Choroid plexus epithelial cell (primary cell): Measurements from ENCODE around the gene BTBD3.

Source experiments
- DNase-seq: peaks from one replicate; pipeline ENCODE4 v3.0.0-alpha.2; 2010; ENCODE audit warnings: low read depth
- H3K4me3 ChIP-seq: 2 replicates; pipeline ENCODE4 v1.5.1; 2011; ENCODE audit warnings: low read depth, mild to moderate bottlenecking, control low read depth, low read length, moderate library complexity
- TF ChIP-seq, protein P1 (sequence below): conservative IDR thresholded peaks from 2 replicates; pipeline ENCODE4 v1.5.1; 2011; ENCODE audit warnings: low read depth, mild to moderate bottlenecking, control low read depth, inconsistent platforms, low read length, moderate library complexity

Gene BTBD3

DNA sequence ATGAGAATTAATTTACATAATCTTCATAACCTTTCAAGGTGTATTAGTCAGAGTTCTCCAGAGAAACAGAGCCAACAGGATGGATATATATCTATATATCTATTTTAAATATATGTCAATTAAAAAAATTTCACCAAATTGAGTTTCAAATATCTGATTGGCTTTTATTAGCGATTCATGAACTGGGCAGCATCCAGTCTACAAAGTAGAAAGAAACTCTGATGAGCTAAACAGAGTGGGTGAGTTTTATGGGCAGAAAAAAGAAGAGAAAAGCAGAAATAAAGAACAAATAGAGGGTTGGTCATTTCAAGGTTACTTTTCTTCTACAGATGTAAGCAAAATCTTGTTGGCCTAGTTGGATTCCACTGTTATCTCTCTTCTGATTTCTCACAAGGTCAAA is 29.0 kb upstream of the BTBD3 start:
- no peak for DNase-seq
- TF ChIP-seq, protein P1, sequence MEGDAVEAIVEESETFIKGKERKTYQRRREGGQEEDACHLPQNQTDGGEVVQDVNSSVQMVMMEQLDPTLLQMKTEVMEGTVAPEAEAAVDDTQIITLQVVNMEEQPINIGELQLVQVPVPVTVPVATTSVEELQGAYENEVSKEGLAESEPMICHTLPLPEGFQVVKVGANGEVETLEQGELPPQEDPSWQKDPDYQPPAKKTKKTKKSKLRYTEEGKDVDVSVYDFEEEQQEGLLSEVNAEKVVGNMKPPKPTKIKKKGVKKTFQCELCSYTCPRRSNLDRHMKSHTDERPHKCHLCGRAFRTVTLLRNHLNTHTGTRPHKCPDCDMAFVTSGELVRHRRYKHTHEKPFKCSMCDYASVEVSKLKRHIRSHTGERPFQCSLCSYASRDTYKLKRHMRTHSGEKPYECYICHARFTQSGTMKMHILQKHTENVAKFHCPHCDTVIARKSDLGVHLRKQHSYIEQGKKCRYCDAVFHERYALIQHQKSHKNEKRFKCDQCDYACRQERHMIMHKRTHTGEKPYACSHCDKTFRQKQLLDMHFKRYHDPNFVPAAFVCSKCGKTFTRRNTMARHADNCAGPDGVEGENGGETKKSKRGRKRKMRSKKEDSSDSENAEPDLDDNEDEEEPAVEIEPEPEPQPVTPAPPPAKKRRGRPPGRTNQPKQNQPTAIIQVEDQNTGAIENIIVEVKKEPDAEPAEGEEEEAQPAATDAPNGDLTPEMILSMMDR = no peak

DNA sequence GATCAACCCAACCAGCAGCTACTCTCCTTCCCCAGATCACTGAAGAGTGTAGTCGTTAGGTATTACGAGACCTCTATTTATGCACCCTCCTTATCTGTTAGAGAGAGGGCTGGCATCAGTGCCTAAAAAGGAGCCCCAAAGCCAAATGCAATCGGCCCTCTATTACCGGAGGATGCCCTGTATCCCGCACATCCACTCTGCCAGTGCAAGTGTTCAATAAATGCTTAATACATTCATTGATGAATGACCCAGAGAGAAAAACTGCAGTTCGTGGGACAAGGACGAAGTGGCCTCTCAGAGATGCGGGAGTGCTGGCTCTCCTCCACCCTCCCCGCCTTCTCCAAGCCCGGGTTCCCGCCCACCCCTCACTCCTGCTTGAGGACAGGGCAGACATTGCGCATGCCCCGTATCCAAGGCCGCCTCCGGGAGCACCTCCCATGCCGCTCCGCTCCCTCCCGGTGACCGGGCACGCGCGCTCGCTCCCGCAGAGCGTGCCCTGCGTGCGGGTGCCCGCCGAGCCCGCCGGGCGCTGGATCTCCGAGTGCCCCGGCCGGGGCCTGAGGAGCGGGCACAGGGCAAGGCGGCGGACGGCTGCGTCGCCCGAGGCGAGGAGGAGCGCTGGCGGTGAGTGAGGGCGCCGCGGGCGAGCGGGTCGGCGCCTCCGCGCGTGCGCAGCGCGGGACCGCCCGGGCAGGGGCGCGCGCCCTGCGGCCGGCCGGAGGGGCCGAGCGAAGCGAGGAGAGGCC is 27.2 kb upstream of the BTBD3 start:
- H3K4me3 ChIP-seq = peak overlapping the region; percentile 69
- peak; percentile 93 for DNase-seq
- TF ChIP-seq, protein P1 = no peak

More for the DNA sequence above, 29.0 kb upstream of the BTBD3 start:
- H3K4me3 ChIP-seq = no peak overlapping the region

DNA sequence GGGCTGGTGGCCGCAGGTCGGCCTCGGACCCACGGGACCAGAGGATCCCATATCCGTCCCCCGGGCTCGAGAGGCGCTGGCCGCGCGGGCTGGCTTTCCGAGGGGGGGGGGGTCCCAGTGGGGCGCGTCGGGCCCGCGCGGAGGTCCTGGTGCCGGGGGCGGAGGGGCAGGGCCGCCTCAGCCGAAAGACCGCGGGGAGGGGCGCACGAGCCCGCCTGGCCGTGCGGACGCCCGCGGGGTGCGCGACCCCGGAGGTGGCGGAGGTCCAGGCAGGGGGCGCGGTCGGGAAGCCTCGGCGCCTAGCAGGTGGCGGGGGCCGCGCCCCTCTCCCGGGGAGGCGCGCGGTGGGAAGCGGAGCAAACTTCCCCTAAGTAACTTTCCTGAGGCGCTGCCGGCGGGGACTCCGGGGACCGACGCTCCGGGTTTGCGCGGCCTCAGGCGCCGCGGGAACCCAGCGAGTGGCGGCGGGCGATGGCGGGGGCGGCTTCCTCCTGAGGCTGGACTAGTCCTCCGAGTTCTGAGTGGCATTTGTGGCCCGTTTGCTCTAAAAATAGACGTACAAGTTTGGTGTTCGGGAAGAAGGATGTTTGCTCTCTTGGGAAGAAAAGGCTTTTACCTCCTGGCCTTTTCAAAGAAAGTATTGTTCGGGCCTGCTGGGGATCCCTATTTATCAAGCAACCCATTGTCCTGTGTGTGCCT is 26.5 kb upstream of the BTBD3 start:
- peak overlapping the region; percentile 69 for H3K4me3 ChIP-seq
- DNase-seq = peak; percentile 39
- TF ChIP-seq, protein P1 = no peak

DNA sequence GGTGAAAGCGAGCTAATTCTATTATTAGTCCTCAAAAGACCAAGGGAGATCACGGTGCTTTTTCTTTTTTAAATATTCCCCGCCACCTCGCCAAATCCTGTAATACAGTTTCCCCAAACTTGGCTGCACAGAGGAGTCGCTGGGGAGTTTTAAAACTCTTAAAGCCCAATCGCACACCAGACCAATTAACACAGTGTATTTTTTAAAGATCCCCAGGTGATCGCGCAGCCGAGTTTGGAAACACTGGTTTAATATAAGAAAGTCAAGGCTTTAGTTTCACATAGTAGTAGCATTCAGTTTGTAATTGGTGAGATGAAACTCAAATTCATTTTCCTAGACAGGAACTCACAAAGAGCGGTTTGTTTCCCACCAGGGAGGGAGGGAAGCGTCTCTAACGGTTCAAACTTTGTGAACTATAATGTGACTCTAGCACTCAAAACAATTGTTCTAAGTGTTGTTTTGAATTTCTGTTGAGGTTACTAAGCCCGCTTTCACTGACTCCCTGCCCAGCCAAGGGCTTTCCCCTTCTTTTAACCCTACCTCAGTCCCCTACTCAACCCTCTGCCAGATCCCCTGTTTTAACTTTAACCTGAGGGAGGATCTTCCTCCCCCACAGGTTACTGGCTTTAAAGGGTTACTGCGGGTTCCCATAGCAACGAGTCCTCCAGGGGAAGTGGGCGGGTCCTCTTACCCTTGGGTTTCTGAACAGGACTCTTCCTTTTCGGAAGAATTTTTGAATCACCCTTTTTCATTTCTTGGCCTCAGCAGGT is 25.7 kb upstream of the BTBD3 start:
- TF ChIP-seq, protein P1 = no peak
- H3K4me3 ChIP-seq = peak overlapping the region; percentile 69
- DNase-seq = peak; percentile 80

DNA sequence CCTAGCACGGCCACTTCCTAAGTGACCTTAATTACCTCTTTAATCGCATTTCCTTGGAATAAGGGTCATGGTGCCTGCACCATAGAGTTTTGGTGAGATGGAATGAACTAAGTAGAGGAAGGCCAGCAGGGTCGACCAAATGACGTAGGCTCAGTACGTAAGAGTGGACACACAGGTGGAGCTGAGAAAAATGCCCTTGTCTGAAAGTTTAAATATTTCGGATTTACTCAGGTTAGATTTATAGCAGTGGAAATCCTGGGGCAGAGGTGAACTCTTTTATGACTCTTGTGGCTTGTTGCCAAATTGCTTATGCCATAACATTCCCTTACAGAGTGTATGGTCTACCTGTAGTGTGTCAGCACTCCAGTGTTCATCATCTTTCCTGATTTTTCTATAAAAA is 23.6 kb upstream of the BTBD3 start:
- no peak overlapping the region for H3K4me3 ChIP-seq
- no peak for DNase-seq
- TF ChIP-seq, protein P1 = no peak

DNA sequence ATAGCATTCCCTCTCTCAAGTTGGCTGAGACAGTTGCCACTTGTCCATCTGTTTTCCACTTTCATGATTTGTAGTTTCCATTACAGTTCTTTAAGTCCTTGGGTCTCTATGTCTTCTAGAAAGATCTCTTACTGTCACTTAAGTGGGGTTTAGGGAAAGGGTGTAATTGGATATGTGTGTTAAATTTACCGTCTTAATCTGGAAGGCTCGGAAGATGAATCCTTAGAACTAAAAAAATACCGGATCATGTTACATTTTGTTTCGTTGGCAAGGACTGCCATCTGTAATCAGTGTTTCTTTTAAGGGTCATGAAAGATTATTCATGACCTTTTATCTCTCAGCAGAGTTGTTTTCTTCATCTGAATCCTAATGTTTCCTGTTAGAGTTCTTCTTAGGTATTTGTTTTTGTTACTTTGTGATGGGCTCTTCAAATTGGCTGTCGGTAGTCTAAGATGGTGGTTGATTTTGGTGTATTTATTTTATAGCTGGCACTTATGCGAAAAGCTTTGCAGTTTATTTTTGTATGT is 21.8 kb upstream of the BTBD3 start:
- H3K4me3 ChIP-seq = peak overlapping the region; percentile 11
- TF ChIP-seq, protein P1 = no peak
- peak; percentile 43 for DNase-seq
